Activated naive CD4-positive, alpha-beta T cell treated with anti-CD3 and anti-CD28 coated beads, Interleukin-2, amount 50 U/mL, for 72 hours (primary cell): Measurements from ENCODE around the gene BTF3L4. TPM values are rescaled to one million over a fixed set of nuclear protein-coding genes. Genes with fewer than 3 reads are reported as not detected.
"Not testable (repeated sequence)": the region's sequence is repeated elsewhere in the genome, so short reads cannot be mapped to it uniquely, and the experiment has no call there.

Experiments used
- ATAC-seq, 2 donors: fragments of 150-1000 bp; cut with Tn5 transposase; 2 replicates each; pipeline ENCODE4 v1.10.0; 2021; ENCODE audit warnings: mild to moderate bottlenecking in 2 of 2, moderate library complexity in 2 of 2
- DNase-seq, 2 donors: peaks; one replicate each; pipeline ENCODE4 v3.0.0; 2021 to 2022; ENCODE audit warnings: low spot score in 2 of 2
- H3K27ac Mint-ChIP-seq, 2 donors: one replicate each; pipeline ENCODE4 v1.8.0; 2022; ENCODE audit warnings: mild to moderate bottlenecking in 2 of 2, mixed read lengths in 2 of 2
- H3K36me3 Mint-ChIP-seq, 2 donors: one replicate each; pipeline ENCODE4 v1.8.0; 2022; ENCODE audit warnings: mixed read lengths in 2 of 2
- H3K9me3 Mint-ChIP-seq, 2 donors: one replicate each; pipeline ENCODE4 v1.8.0; 2022; ENCODE audit warnings: mixed read lengths in 2 of 2
- total RNA-seq, 2 donors: library from RNA; stranded (reverse); gene quantifications; one replicate each; pipeline ENCODE4 v1.2.3, GENCODE V29; 2022

Gene BTF3L4
- 10 to 100 TPM; 28.8 to 29.9 TPM for total RNA-seq

GRCh38 chr1:52056163-52056936 is at the start of gene BTF3L4:
TSS of gene BTF3L4 (plus strand) at chr1:52056295. CDS start at chr1:52059848, 3,553 bp downstream.
- Mint-ChIP-seq H3K36me3 (peaks cover 43 to 51% of the 10 kb centered on the region in 2 donors), H3K9me3 (no peaks in the 10 kb centered on the region), H3K27ac (peak within 1 kb of the TSS; percentile 96 to 99)
- DNase-seq (peak; percentile 92 to 93), ATAC-seq (peak; percentile 91 to 96)

- DNase-seq (no peak), ATAC-seq (no peak)
- Mint-ChIP-seq H3K36me3 (no peaks in the 10 kb centered on the region), H3K27ac (no peak overlapping the region), H3K9me3 (no peaks in the 10 kb centered on the region)
Measured at GRCh38 chr1:52007215-52008002, 48.7 kb upstream of the BTF3L4 start.

GRCh38 chr1:52008071-52008809 is 47.9 kb upstream of the BTF3L4 start:
- ATAC-seq (no peak), DNase-seq (no peak)
- no peaks in the 10 kb centered on the region for H3K9me3 Mint-ChIP-seq
- no peak overlapping the region for H3K27ac Mint-ChIP-seq
- no peaks in the 10 kb centered on the region for H3K36me3 Mint-ChIP-seq

GRCh38 chr1:52022133-52022532 is 34.0 kb upstream of the BTF3L4 start:
- H3K36me3 Mint-ChIP-seq, result peaks cover 6 to 8% of the 10 kb centered on the region in 2 donors
- ATAC-seq, result no peak
- no peaks in the 10 kb centered on the region for H3K9me3 Mint-ChIP-seq
- no peak for DNase-seq
- no peak overlapping the region for H3K27ac Mint-ChIP-seq

GRCh38 chr1:52026278-52026677 is 29.8 kb upstream of the BTF3L4 start:
- ATAC-seq, result peak; percentile 36 to 81
- Mint-ChIP-seq H3K9me3 (no peaks in the 10 kb centered on the region), H3K27ac (no peak overlapping the region), H3K36me3 (peaks cover 2 to 10% of the 10 kb centered on the region in 2 donors)
- DNase-seq, result no peak

GRCh38 chr1:52028328-52028727 is 27.8 kb upstream of the BTF3L4 start:
- ATAC-seq (no peak), DNase-seq (no peak)
- Mint-ChIP-seq H3K36me3 (peaks cover 18 to 24% of the 10 kb centered on the region in 2 donors), H3K27ac (no peak overlapping the region), H3K9me3 (no peaks in the 10 kb centered on the region)

- H3K27ac Mint-ChIP-seq, H3K9me3 Mint-ChIP-seq, DNase-seq, ATAC-seq: not testable (repeated sequence)
- peaks cover 23 to 24% of the 10 kb centered on the region in 2 donors for H3K36me3 Mint-ChIP-seq
Measured at GRCh38 chr1:52028839-52029238, 27.3 kb upstream of the BTF3L4 start.

- no peaks in the 10 kb centered on the region for H3K9me3 Mint-ChIP-seq
- peak in 1 of 2 donors; percentile 13 for DNase-seq
- peak in 1 of 2 donors; percentile 19 for ATAC-seq
- H3K27ac Mint-ChIP-seq, result peak overlapping the region; percentile 93 to 99
- peaks cover 24 to 25% of the 10 kb centered on the region in 2 donors for H3K36me3 Mint-ChIP-seq
Measured at GRCh38 chr1:52032124-52032784, 23.8 kb upstream of the BTF3L4 start.

GRCh38 chr1:52032785-52033131 is 23.3 kb upstream of the BTF3L4 start:
- peaks cover 24 to 25% of the 10 kb centered on the region in 2 donors for H3K36me3 Mint-ChIP-seq
- peak overlapping the region; percentile 93 to 99 for H3K27ac Mint-ChIP-seq
- no peaks in the 10 kb centered on the region for H3K9me3 Mint-ChIP-seq
- peak; percentile 9 to 61 for DNase-seq
- ATAC-seq, result peak in 1 of 2 donors; percentile 51

GRCh38 chr1:52033190-52034049 is 22.7 kb upstream of the BTF3L4 start, which contains the start of gene KTI12:
TSS of gene KTI12 (minus strand) at chr1:52033810. CDS start at chr1:52033761, 49 bp downstream.
- DNase-seq, result peak; percentile 82 to 83
- Mint-ChIP-seq H3K36me3 (peaks cover 25 to 28% of the 10 kb centered on the region in 2 donors), H3K9me3 (no peaks in the 10 kb centered on the region), H3K27ac (peak within 1 kb of the TSS; percentile 93 to 99)
- peak; percentile 93 to 97 for ATAC-seq

GRCh38 chr1:52034050-52034384 is 22.1 kb upstream of the BTF3L4 start:
- ATAC-seq (no peak), DNase-seq (no peak)
- peak overlapping the region; percentile 93 to 99 for H3K27ac Mint-ChIP-seq
- peaks cover 25 to 29% of the 10 kb centered on the region in 2 donors for H3K36me3 Mint-ChIP-seq
- no peaks in the 10 kb centered on the region for H3K9me3 Mint-ChIP-seq

- peaks cover 14 to 16% of the 10 kb centered on the region in 2 donors for H3K36me3 Mint-ChIP-seq
Measured at GRCh38 chr1:52037402-52037814, 18.7 kb upstream of the BTF3L4 start.

GRCh38 chr1:52037909-52038308 is 18.2 kb upstream of the BTF3L4 start:
- H3K36me3 Mint-ChIP-seq, result peaks cover 10 to 11% of the 10 kb centered on the region in 2 donors
- DNase-seq (no peak), ATAC-seq (no peak)
- no peaks in the 10 kb centered on the region for H3K9me3 Mint-ChIP-seq
- H3K27ac Mint-ChIP-seq, result peak overlapping the region in 1 of 2 donors; percentile 70

More at GRCh38 chr1:52037402-52037814, 18.7 kb upstream of the BTF3L4 start:
- Mint-ChIP-seq H3K27ac (no peak overlapping the region), H3K9me3 (no peaks in the 10 kb centered on the region)
- ATAC-seq (no peak), DNase-seq (no peak)

GRCh38 chr1:52041551-52042185 is 14.4 kb upstream of the BTF3L4 start:
- no peaks in the 10 kb centered on the region for H3K9me3 Mint-ChIP-seq
- no peak for ATAC-seq

GRCh38 chr1:52045236-52045635 is 10.9 kb upstream of the BTF3L4 start:
- Mint-ChIP-seq H3K36me3 (peaks cover 0 to 9% of the 10 kb centered on the region in 2 donors), H3K9me3 (no peaks in the 10 kb centered on the region), H3K27ac (no peak overlapping the region)
- no peak for DNase-seq
- ATAC-seq, result no peak

More at GRCh38 chr1:52041551-52042185, 14.4 kb upstream of the BTF3L4 start:
- H3K36me3 Mint-ChIP-seq, result peaks cover 0 to 14% of the 10 kb centered on the region in 2 donors
- DNase-seq, result no peak
- no peak overlapping the region for H3K27ac Mint-ChIP-seq
